Nasal cavity respiratory epithelium epithelial cell of viscerocranial mucosa (primary cell): ENCODE data around the gene NOL8. TPM values are rescaled to one million over a fixed set of nuclear protein-coding genes. Genes with fewer than 3 reads are reported as not detected.

Source experiments
- total RNA-seq: library from RNA; depleted of rRNA; stranded (reverse); fragments of >200 nt; gene quantifications from 2 replicates; pipeline ENCODE4 v1.2.3, GENCODE V29; 2014

Gene NOL8
- total RNA-seq = 23.2 and 50.8 TPM in 2 replicates

DNA sequence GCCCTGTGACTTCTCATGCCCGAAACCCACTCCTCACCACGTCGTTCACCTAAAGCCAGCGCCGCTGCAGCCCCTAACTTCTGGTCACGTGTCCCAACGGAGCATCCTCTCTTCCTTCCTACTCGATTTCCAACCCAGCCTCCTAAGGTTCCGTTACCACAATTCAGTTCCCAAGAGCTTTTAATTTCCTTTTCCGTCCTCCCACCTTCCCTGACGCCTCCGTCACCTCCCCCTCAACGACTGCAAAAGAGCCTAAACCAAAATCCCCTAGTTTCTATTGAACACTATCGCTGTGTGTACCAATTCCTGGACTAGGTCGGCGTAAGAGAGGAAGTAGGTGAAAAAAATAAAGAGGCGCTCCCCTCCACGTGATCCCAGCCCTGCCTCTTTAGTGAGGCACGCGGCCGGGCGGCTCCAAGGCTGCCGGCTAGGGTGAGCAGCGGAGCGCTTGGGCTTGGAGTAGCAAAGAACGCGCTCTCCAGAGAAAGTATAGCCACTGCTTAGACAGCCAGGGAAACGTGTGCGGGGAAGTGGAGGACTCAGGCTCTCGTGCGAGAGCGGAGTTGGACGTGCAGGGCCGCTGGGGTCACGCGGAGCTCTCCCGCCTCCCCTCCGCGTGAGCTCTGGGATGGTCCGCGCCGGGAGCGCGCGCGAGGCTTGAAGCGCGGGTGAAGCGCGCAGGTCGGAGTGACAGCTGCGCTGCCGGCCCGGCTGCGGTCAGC lies at the start of gene NOL8, which contains the start of gene CENPP:
Gene NOL8 (minus strand): TSS at position 82 of the 722 bp plus-strand sequence. CDS start 1,189 bp downstream, outside the sequence.
Gene CENPP (plus strand): TSS at position 685 of the 722 bp plus-strand sequence.

DNA sequence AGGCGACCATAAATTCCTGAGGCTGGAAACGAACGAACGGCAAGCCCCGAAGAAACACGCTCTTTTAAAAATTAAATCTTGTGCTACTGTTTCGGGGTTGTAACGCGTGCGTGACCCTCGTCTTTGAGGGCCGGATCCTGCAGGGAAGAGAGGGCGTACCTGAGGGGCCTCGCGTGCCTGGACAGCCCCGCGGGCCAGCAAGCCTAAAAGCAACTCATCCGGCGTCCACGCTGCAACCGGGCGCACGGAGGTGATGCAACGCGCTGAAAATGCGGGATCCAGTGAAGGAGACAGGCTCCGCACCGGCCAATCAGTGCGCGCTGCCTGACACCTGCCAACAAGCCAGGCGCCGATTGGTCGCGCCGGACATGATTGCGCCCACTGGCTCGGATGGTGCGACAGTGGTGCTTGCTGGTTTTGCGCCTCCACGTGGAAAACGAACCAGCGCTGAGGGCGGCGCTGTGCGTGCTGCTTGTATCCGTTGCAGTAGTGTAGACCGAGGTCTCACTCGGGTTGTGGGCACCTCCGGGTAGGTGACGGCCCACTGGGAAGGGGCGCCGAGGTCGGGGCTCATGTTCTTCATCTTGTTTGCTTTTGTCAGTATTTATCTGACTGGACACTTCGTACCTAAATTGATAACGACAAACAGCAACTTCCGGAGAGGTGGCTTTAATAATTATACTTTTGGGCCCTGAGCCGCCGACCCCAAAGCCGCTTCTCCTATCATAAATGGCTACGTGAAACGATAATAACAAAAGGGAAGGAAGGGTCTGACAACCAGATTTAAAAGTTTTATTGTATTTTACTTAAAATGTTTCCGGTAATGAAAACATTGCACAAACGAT lies 31.5 kb downstream of the NOL8 start, which contains the start of gene IARS1:
Gene IARS1 (minus strand): TSS at position 246 of the 845 bp plus-strand sequence. CDS start 4,278 bp downstream, outside the sequence.

Other genes with a start within 250 kb of the NOL8 start
- 140 and 146 TPM in 2 replicates for gene SPTLC1, start 209.9 kb downstream of the NOL8 start, total RNA-seq
- gene IARS1, start 31.7 kb downstream of the NOL8 start, total RNA-seq = 313 and 639 TPM in 2 replicates
- 1.7 and 2.2 TPM in 2 replicates for gene CENPP, start 603 bp upstream of the NOL8 start, total RNA-seq
- gene OGN, start 79.2 kb upstream of the NOL8 start, total RNA-seq = not detected in 2 replicates
- gene OMD, start 99.1 kb upstream of the NOL8 start, total RNA-seq = not detected in 2 replicates
- gene ASPN, start 157.2 kb upstream of the NOL8 start, total RNA-seq = under 0.01 TPM in 1 of 2 replicates, not detected in the other
- gene ECM2, start 210.6 kb upstream of the NOL8 start, total RNA-seq = 1.7 and 11.0 TPM in 2 replicates